ENCODE measurements around the gene HSPB7. TPM values are rescaled to one million over a fixed set of nuclear protein-coding genes. Genes with fewer than 3 reads are reported as not detected.

Gene HSPB7
- 20.6 and 22.2 TPM in 2 replicates for total RNA-seq

GRCh38 chr1:16017461-16018303 lies at the start of gene HSPB7:
Gene HSPB7, minus strand, starts transcription at chr1:16018043. Its CDS starts 80 bp downstream, at chr1:16017963.

GRCh38 chr1:16043521-16043920 lies 25.7 kb upstream of the HSPB7 start, which contains the start of gene CLCNKB:
Gene CLCNKB, plus strand, starts transcription at chr1:16043782. Its CDS starts 711 bp downstream, at chr1:16044493.

GRCh38 chr1:16021681-16022080 lies 3.8 kb upstream of the HSPB7 start, which contains the start of gene CLCNKA:
Gene CLCNKA, plus strand, starts transcription at chr1:16022036. Its CDS starts 584 bp downstream, at chr1:16022620.

GRCh38 chr1:15975805-15976680 lies 41.8 kb downstream of the HSPB7 start, which contains the start of gene ZBTB17:
Gene ZBTB17, minus strand, starts transcription at chr1:15976101. Its CDS starts 27,606 bp downstream, at chr1:15948495.

Small RNA genes lying within 50 kb of the gene (small RNA-seq; reads per million reads assigned to genes)
- gene AL355994.1 (not detected), gene AL355994.5 (not detected)

Other genes starting within 250 kb of the HSPB7 start
- 0.36 and 0.81 TPM in 2 replicates for gene UQCRHL, start 210.4 kb downstream of the HSPB7 start, total RNA-seq
- 27.3 and 28.6 TPM in 2 replicates for gene SPEN, start 170.3 kb downstream of the HSPB7 start, total RNA-seq
- gene ZBTB17, start 41.9 kb downstream of the HSPB7 start, total RNA-seq = 36.2 and 49.8 TPM in 2 replicates
- gene SRARP, start 13.8 kb downstream of the HSPB7 start, total RNA-seq = not detected in 2 replicates
- gene CLCNKA, start 4.0 kb upstream of the HSPB7 start, total RNA-seq = 0.16 TPM in 1 of 2 replicates, not detected in the other
- gene CLCNKB, start 25.7 kb upstream of the HSPB7 start, total RNA-seq = 0.24 and 0.32 TPM in 2 replicates
- 0.49 and 0.65 TPM in 2 replicates for gene FAM131C, start 55.6 kb upstream of the HSPB7 start, total RNA-seq
- 18.2 and 18.5 TPM in 2 replicates for gene EPHA2, start 138.0 kb upstream of the HSPB7 start, total RNA-seq
- 8.3 and 9.1 TPM in 2 replicates for gene ARHGEF19, start 194.6 kb upstream of the HSPB7 start, total RNA-seq
- 10.7 and 16.2 TPM in 2 replicates for gene CPLANE2, start 219.1 kb upstream of the HSPB7 start, total RNA-seq

Data from hair follicle dermal papilla cell (primary cell).